Prostate gland (tissue), 2 donors: ENCODE results near the gene THYN1.

Experiments
- CTCF ChIP-seq, 4 experiments: fragments of 200-600 bp in 2 of 4; fragments of 450-650 bp in 2 of 4; sonication (generic) in 2 of 4; IDR thresholded peaks; 1 replicate in 3 of 4; 2 replicates in 1 of 4; pipeline ENCODE4 v1.5.1; 2016 to 2019; ENCODE audit warnings: antibody characterized with exemption in 4 of 4, mild to moderate bottlenecking in 2 of 4, moderate library complexity in 2 of 4
- POLR2A ChIP-seq: fragments of 450-650 bp; IDR thresholded peaks from one replicate; pipeline ENCODE4 v1.6.1; 2016; ENCODE audit warnings: antibody characterized with exemption, mild to moderate bottlenecking

- no peak for TF ChIP-seq POLR2A
- TF ChIP-seq CTCF (IDR thresholded peaks at IDR 0.05), result no peak
Observed at GRCh38 chr11:134224710-134225664, 28.2 kb downstream of the THYN1 start.
